ENCODE measurements around the gene F11. TPM values are rescaled to one million over a fixed set of nuclear protein-coding genes. Genes with fewer than 3 reads are reported as not detected.

The F11 gene
- total RNA-seq, 2 experiments from 2014 or later: not detected

DNA sequence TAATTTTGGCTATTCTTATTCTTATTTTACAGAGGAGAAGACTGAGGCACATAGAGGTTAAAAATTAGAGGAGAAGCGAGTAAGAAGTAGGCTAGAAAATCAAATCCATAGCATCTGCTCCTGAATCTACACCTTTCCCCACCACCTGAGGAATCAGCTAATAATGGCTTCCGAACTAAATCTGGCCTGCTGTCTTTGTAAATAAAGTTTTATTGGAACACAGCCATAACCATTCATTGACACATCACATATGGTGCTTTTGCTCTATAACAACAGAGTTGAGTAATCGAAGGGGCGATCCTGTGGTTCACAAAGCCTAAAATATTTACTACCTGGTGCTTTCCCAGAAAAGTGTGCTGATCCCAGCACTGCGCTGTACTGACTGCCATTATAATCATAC, 38.2 kb downstream of the F11 start:
- intact Hi-C loops (cut with DNase I, micrococcal nuclease): loop anchor here in 1 of 2 experiments (5.0 kb wide), 1 partner anchor 283 kb away; no protein-coding TSS in a partner anchor
- no peak for DNase-seq
- TF ChIP-seq, protein P1, sequence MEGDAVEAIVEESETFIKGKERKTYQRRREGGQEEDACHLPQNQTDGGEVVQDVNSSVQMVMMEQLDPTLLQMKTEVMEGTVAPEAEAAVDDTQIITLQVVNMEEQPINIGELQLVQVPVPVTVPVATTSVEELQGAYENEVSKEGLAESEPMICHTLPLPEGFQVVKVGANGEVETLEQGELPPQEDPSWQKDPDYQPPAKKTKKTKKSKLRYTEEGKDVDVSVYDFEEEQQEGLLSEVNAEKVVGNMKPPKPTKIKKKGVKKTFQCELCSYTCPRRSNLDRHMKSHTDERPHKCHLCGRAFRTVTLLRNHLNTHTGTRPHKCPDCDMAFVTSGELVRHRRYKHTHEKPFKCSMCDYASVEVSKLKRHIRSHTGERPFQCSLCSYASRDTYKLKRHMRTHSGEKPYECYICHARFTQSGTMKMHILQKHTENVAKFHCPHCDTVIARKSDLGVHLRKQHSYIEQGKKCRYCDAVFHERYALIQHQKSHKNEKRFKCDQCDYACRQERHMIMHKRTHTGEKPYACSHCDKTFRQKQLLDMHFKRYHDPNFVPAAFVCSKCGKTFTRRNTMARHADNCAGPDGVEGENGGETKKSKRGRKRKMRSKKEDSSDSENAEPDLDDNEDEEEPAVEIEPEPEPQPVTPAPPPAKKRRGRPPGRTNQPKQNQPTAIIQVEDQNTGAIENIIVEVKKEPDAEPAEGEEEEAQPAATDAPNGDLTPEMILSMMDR (IDR thresholded peaks at IDR 0.05): no peak
- Histone ChIP-seq H3K4me1 (ENCODE audit: insufficient read depth, low read length) (no peaks in the 10 kb centered on the region), H3K4me3 (ENCODE audit: low read length) (no peak overlapping the region), H3K9me3 (ENCODE audit: control insufficient read depth in 1 of 2, insufficient read depth in 1 of 2, low read length in 2 of 2) (no peaks in the 10 kb centered on the region), H3K27ac (ENCODE audit: low read depth in 1 of 2, low read length in 2 of 2) (no peak overlapping the region), H3K27me3 (ENCODE audit: control insufficient read depth in 1 of 2, insufficient read depth in 2 of 2, low read length in 2 of 2) (peaks cover 2 to 9% of the 10 kb centered on the region in 2 experiments), H3K36me3 (ENCODE audit: insufficient read depth, low read length) (no peaks in the 10 kb centered on the region)
- Mint-ChIP-seq H3K9me3 (no peaks in the 10 kb centered on the region), H3K27me3 (peaks cover 68% of the 10 kb centered on the region), H3K4me1 (ENCODE audit: low read depth) (no peaks in the 10 kb centered on the region), H3K36me3 (ENCODE audit: low read depth) (no peaks in the 10 kb centered on the region), H3K4me3 (no peak overlapping the region), H3K27ac (no peak overlapping the region)
- CTCF ChIA-PET: no interaction called here
- ATAC-seq (ENCODE audit: poor library complexity): no peak
- POLR2A ChIA-PET: no interaction called here

DNA sequence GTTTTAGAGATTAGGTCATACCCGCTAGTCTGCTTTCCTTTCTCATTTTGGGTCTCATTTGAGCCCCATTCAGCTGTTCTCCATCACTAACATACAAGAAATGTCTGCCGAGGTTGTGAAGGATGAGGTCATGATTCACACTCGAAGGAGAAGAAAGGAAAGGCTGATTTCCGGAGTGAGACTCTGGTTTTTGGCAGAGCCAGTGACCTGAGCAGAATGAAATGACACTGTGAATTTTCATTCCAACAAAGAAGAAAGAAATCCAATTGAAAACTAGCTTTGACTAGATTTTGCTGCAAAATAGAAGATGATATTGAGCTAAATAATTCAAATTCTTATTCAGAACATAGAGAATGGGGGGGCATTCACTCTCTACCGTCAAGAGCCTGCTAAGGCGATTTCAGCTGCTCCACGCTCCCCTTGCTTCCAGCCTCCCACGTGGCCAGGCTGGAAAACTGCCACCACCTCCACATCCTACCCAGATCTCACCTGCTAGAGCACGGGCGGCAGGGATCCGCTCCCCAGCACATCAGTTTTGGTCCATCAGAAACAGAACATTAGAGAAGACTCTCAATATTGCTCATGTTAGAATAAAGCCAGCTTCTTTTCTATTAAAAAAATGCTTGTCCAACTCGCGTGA, 39.0 kb downstream of the F11 start:
- Histone ChIP-seq H3K27me3 (ENCODE audit: control insufficient read depth in 1 of 2, insufficient read depth in 2 of 2, low read length in 2 of 2) (peaks cover 2 to 8% of the 10 kb centered on the region in 2 experiments), H3K36me3 (ENCODE audit: insufficient read depth, low read length) (no peaks in the 10 kb centered on the region), H3K9me3 (ENCODE audit: control insufficient read depth in 1 of 2, insufficient read depth in 1 of 2, low read length in 2 of 2) (no peaks in the 10 kb centered on the region), H3K4me3 (ENCODE audit: low read length) (no peak overlapping the region), H3K4me1 (ENCODE audit: insufficient read depth, low read length) (no peaks in the 10 kb centered on the region), H3K27ac (ENCODE audit: low read depth in 1 of 2, low read length in 2 of 2) (no peak overlapping the region)
- intact Hi-C loops (cut with DNase I, micrococcal nuclease): loop anchor here in 1 of 2 experiments (5.0 kb wide), 1 partner anchor 282 kb away; no protein-coding TSS in a partner anchor
- Mint-ChIP-seq H3K4me3 (no peak overlapping the region), H3K27ac (no peak overlapping the region), H3K27me3 (peaks cover 67% of the 10 kb centered on the region), H3K9me3 (no peaks in the 10 kb centered on the region), H3K36me3 (ENCODE audit: low read depth) (no peaks in the 10 kb centered on the region), H3K4me1 (ENCODE audit: low read depth) (no peaks in the 10 kb centered on the region)
- ChIA-PET POLR2A (no interaction called here), CTCF (no interaction called here)
- ATAC-seq (ENCODE audit: poor library complexity): no peak
- TF ChIP-seq, protein P1 (IDR thresholded peaks at IDR 0.05): no peak
- DNase-seq: no peak

DNA sequence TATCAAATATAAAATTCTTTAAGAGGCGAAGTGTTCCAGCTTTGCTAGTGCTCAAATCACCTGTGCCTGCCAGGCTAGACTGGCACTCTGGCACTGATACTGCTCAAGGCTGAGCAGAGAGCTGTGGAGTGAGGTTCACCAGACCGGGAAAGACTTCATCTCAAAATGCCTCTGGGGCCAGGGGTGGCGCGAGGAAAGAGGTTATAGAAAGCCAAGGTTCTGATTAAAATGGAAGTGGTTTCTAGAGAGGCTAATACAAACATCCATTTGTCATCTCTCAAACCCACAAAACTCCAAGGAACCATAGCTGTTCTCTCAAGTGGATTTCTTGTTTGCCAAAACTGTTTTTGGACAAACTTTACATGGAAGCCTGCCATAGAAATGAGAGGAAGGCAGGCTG, 41.5 kb downstream of the F11 start:
- intact Hi-C loops (cut with DNase I, micrococcal nuclease): no loop called here
- Mint-ChIP-seq H3K27me3 (peaks cover 58% of the 10 kb centered on the region), H3K36me3 (ENCODE audit: low read depth) (no peaks in the 10 kb centered on the region), H3K4me3 (no peak overlapping the region), H3K27ac (no peak overlapping the region), H3K4me1 (ENCODE audit: low read depth) (no peaks in the 10 kb centered on the region), H3K9me3 (no peaks in the 10 kb centered on the region)
- H3K27me3 ChIP-seq (ENCODE audit: control insufficient read depth in 1 of 2, insufficient read depth in 2 of 2, low read length in 2 of 2): peaks cover 6 to 8% of the 10 kb centered on the region in 2 experiments
- POLR2A ChIA-PET: no interaction called here
- no peaks in the 10 kb centered on the region for H3K36me3 ChIP-seq (ENCODE audit: insufficient read depth, low read length)
- no peaks in the 10 kb centered on the region for H3K4me1 ChIP-seq (ENCODE audit: insufficient read depth, low read length)
- DNase-seq (no peak), ATAC-seq (ENCODE audit: poor library complexity) (no peak)
- no peak overlapping the region for H3K27ac ChIP-seq (ENCODE audit: low read depth in 1 of 2, low read length in 2 of 2)
- TF ChIP-seq, protein P1 (IDR thresholded peaks at IDR 0.05): no peak
- CTCF ChIA-PET: no interaction called here
- no peak overlapping the region for H3K4me3 ChIP-seq (ENCODE audit: low read length)
- H3K9me3 ChIP-seq (ENCODE audit: control insufficient read depth in 1 of 2, insufficient read depth in 1 of 2, low read length in 2 of 2): no peaks in the 10 kb centered on the region
